Measurements from ENCODE around the gene STX2.
A peak's percentile ranks its signal among the peaks of the same experiment; 100 is the strongest.

DNA sequence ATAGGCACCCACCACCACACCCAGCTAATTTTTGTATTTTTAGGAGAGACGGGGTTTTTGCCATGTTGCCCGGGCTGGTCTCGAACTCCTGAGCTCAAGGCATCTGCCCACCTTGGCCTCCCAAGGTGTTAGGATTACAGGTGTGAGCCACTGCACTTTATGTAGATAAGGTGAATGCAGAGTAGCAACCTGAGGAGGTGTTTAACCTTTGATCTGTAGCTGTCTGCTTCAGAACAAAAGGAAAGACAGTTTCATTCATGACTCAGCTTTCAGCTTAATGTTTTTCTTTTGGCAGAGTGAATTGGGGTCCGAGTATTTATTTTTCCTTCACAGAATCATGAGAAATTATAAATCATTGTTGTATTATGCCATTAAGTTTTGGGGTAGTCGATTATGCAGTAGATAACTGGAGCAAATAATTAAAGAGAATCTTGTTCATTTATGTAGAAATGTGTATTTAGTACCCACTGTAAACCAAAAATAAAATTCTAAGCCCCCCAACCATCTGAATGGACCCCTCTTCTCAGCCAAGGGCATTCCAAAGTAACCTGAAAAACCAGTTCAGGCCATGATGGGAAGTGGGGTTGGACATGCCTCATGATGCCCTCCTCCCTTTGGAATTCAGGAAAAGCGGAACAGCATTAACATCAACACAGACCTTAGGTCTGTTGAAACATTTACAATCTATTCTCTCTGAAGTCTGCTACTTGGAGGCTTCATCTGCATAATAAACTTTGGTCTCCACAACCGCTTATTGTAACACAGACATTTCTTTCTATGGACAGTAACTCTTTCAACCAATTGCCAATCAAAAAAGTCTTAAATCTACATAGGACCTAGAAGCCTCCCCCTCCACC, 10.7 kb upstream of the STX2 start:
- TF ChIP-seq, protein P1, sequence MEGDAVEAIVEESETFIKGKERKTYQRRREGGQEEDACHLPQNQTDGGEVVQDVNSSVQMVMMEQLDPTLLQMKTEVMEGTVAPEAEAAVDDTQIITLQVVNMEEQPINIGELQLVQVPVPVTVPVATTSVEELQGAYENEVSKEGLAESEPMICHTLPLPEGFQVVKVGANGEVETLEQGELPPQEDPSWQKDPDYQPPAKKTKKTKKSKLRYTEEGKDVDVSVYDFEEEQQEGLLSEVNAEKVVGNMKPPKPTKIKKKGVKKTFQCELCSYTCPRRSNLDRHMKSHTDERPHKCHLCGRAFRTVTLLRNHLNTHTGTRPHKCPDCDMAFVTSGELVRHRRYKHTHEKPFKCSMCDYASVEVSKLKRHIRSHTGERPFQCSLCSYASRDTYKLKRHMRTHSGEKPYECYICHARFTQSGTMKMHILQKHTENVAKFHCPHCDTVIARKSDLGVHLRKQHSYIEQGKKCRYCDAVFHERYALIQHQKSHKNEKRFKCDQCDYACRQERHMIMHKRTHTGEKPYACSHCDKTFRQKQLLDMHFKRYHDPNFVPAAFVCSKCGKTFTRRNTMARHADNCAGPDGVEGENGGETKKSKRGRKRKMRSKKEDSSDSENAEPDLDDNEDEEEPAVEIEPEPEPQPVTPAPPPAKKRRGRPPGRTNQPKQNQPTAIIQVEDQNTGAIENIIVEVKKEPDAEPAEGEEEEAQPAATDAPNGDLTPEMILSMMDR (conservative IDR thresholded peaks at IDR 0.05; ENCODE audit: low read depth in 2 of 2), result no peak
- TF ChIP-seq POLR2AphosphoS5 (IDR thresholded peaks at IDR 0.05; ENCODE audit: low read depth), result no peak
- TF ChIP-seq EZH2 (IDR thresholded peaks at IDR 0.05; ENCODE audit: low read depth, unreplicated experiment), result no peak
- no peak for TF ChIP-seq NANOG (IDR thresholded peaks at IDR 0.05; ENCODE audit: borderline replicate concordance)
- TF ChIP-seq CREB1 (CRISPR knock-in tag; IDR thresholded peaks at IDR 0.05; ENCODE audit: low read depth), result peak; percentile 39; the same call in 1 of the 2 replicates

Measured in GM23338 (cell line).